Neural crest cell (in vitro differentiated cells): ENCODE data around the gene LRMDA. TPM values are rescaled to one million over a fixed set of nuclear protein-coding genes. Genes with fewer than 3 reads are reported as not detected.
A peak's percentile ranks its signal among the peaks of the same experiment; 100 is the strongest.

Experiments used
- DNase-seq: peaks from one replicate; pipeline ENCODE4 v3.0.0; 2021; ENCODE audit warnings: low read depth, mixed read lengths, low spot score
- H3K27ac Mint-ChIP-seq: one replicate; pipeline ENCODE4 v1.8.0; 2021; ENCODE audit warnings: mild to moderate bottlenecking, mixed read lengths; ENCODE audit not compliant: unreplicated experiment
- H3K27me3 Mint-ChIP-seq: 2 replicates; pipeline ENCODE4 v1.8.0; 2021; ENCODE audit warnings: low read depth, mild to moderate bottlenecking, mixed read lengths
- H3K36me3 Mint-ChIP-seq: 2 replicates; pipeline ENCODE4 v1.8.0; 2021; ENCODE audit warnings: low read depth, mild to moderate bottlenecking, mixed read lengths
- H3K4me1 Mint-ChIP-seq: 2 replicates; pipeline ENCODE4 v1.8.0; 2021; ENCODE audit warnings: mixed read lengths
- H3K4me3 Mint-ChIP-seq: one replicate; pipeline ENCODE4 v1.8.0; 2021; ENCODE audit warnings: mild to moderate bottlenecking, mixed read lengths
- H3K9me3 Mint-ChIP-seq: 2 replicates; pipeline ENCODE4 v1.8.0; 2021; ENCODE audit warnings: mixed read lengths
- CTCF ChIP-seq: fragments of 200-600 bp; sonication (generic); conservative IDR thresholded peaks from 2 replicates; pipeline ENCODE4 v1.5.0; 2021; ENCODE audit warnings: antibody characterized with exemption, mild to moderate bottlenecking
- total RNA-seq: library from RNA; stranded (reverse); gene quantifications from 2 replicates; pipeline ENCODE4 v1.2.1, GENCODE V29; 2021

LRMDA gene
- total RNA-seq, 1 donor from 2014 or later, result 3.1 TPM

GRCh38 chr10:76133597-76134255 lies 702.3 kb downstream of the LRMDA start:
- H3K36me3 Mint-ChIP-seq, result no peaks in the 10 kb centered on the region
- H3K27me3 Mint-ChIP-seq, result no peaks in the 10 kb centered on the region
- no peaks in the 10 kb centered on the region for H3K9me3 Mint-ChIP-seq
- H3K4me1 Mint-ChIP-seq, result peaks cover 19% of the 10 kb centered on the region
- H3K27ac Mint-ChIP-seq, result peak overlapping the region; percentile 64
- H3K4me3 Mint-ChIP-seq, result no peak overlapping the region
- no peak for DNase-seq
- TF ChIP-seq CTCF, result no peak

DNA sequence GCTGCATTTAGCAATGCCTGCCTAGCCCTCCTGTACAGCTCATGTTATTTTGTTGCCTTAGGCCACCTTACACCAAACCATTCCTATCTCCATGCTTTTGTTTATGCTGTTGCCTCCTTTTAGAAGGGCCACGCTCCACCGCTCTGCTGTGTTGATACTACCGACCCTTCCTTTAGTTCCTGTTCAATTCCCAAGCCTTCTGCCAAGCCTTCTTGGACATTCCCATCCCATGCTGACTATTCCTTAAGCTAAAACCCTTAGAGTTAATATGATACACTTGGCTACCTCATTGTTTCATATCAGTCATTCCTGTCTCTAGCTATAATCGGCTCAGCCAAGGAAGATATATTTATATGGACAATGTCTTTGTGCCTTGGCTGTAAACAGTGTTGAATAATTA lies 705.5 kb downstream of the LRMDA start:
- TF ChIP-seq CTCF, result no peak
- no peak overlapping the region for H3K27ac Mint-ChIP-seq
- peaks cover 8% of the 10 kb centered on the region for H3K27me3 Mint-ChIP-seq
- DNase-seq, result no peak
- peaks cover 26% of the 10 kb centered on the region for H3K4me1 Mint-ChIP-seq
- no peak overlapping the region for H3K4me3 Mint-ChIP-seq
- H3K36me3 Mint-ChIP-seq, result no peaks in the 10 kb centered on the region
- H3K9me3 Mint-ChIP-seq, result no peaks in the 10 kb centered on the region

GRCh38 chr10:76138286-76138685 lies 706.9 kb downstream of the LRMDA start:
- H3K36me3 Mint-ChIP-seq, result no peaks in the 10 kb centered on the region
- no peaks in the 10 kb centered on the region for H3K9me3 Mint-ChIP-seq

GRCh38 chr10:76138906-76139305 lies 707.5 kb downstream of the LRMDA start:
- Mint-ChIP-seq H3K36me3 (no peaks in the 10 kb centered on the region), H3K27ac (no peak overlapping the region), H3K4me1 (peaks cover 20% of the 10 kb centered on the region), H3K9me3 (no peaks in the 10 kb centered on the region), H3K4me3 (no peak overlapping the region), H3K27me3 (peaks cover 8% of the 10 kb centered on the region)
- DNase-seq, result no peak
- TF ChIP-seq CTCF, result no peak

More at GRCh38 chr10:76138286-76138685, 706.9 kb downstream of the LRMDA start:
- Mint-ChIP-seq H3K4me1 (peaks cover 26% of the 10 kb centered on the region), H3K27ac (no peak overlapping the region), H3K27me3 (peaks cover 8% of the 10 kb centered on the region), H3K4me3 (no peak overlapping the region)
- no peak for TF ChIP-seq CTCF
- no peak for DNase-seq

DNA sequence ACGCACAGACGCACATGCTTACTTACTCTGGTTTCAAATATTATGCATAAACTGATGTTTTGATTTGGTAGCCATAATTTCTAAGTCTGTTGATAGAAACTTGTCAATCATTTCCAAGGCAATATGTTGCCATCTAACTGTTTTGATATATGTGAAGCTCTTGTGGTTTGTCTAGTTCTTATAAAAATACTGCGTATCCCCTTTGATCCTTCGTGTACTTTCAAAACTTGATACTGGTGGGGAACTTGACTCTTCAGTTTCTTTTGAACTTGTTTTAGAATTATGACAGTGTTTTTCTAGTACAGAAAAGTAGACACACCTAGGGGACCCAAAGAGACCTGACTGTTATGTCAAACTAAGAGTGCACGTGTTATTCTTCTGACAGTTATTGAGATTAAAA lies 708.0 kb downstream of the LRMDA start:
- DNase-seq, result no peak
- H3K9me3 Mint-ChIP-seq, result no peaks in the 10 kb centered on the region
- H3K36me3 Mint-ChIP-seq, result no peaks in the 10 kb centered on the region
- H3K27ac Mint-ChIP-seq, result no peak overlapping the region
- H3K4me1 Mint-ChIP-seq, result peaks cover 15% of the 10 kb centered on the region
- no peak for TF ChIP-seq CTCF
- H3K27me3 Mint-ChIP-seq, result peaks cover 8% of the 10 kb centered on the region
- H3K4me3 Mint-ChIP-seq, result no peak overlapping the region
